TTC549 (cell line): ENCODE results near the gene RNF13.
"Not testable (repeated sequence)": the region's sequence is repeated elsewhere in the genome, so short reads cannot be mapped to it uniquely, and the experiment has no call there.

Source experiments
- FAIRE-seq: peaks from 2 replicates; lab custom pipeline; 2012; peaks lifted over from hg19 to GRCh38; lab: Jason Lieb, UNC

RNF13 gene

DNA sequence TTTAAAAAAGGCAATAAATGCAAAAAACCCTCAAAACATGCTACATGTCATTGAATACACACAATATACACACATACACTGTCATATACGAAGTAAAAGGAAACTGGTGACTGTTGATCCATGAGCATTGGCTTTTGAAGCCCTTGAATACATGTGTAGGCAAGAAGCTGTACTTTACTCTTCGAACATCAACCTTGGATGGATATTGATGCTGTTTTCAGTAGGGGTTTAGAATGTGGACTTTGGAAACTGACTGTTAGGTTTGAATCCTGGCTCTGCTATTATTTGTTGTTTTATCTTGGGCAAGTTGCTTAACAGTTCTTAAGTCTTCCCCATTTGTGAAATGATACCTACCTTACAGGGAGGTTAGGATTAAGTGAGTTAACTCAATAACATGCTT lies 30.5 kb downstream of the RNF13 start:
- no peak for FAIRE-seq

DNA sequence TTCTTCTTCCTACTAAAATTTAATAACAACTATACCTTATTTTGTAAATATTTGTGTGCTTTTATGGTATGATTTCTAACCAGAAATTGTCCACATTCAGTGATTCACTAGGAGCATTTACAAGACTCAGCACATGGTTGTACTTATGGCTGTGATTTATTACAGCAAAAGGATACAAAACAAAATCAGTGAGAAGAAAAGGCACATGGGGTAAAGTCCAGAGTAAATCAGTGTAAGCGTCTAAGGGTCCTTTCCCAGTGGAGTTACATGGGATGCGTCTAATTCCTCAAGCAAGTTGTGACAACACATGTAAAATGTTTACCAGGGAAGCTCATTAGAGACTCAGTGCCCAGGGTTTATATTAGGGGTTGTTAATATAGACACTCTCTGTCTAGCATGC lies 31.1 kb downstream of the RNF13 start:
- FAIRE-seq, result no peak

DNA sequence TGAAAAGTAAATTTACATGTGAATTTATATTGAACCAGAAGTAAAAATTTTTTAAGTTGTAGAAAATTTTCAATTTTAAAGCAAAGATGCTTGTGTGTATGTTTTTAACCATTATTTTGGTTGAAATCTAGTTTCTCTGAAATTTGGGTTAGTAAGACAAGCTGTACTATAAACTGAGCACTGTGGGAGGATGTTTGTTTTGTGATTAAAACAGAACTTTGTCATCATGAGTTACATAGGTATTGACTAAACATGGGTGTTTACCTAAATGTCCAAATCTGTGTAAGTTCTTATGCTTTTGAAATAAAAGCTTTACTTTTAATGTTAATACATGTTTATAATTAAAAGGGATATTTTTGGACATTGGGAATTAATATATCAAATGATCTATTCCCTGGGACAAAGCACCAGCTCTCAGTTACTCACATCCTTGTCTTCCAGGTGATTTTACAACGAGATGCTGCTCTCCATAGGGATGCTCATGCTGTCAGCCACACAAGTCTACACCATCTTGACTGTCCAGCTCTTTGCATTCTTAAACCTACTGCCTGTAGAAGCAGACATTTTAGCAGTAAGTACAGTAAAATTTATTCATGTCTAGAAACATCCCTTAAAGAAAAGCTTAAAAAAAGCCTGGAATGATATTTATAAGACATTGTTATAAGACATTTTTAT lies 32.7 kb downstream of the RNF13 start:
- no peak for FAIRE-seq

DNA sequence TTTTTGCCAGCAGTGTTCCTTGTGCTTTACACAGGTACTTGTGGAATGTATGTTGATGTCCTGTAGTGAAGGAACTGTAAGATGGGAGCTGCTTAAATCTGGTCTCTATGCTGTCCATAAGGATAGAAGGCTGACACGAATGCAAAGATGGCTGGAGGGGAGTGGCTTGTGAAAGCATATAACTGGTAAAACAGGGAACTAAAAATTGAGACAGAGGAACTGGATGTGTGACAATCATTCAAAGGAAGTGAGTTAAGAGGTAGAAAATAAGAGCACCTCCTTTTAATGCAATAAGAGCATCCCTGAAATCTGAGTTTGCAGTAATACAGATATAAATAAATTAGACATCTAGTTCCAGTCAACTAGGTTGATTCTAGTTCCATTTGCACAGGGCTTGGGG lies 35.2 kb downstream of the RNF13 start:
- FAIRE-seq, result no peak

DNA sequence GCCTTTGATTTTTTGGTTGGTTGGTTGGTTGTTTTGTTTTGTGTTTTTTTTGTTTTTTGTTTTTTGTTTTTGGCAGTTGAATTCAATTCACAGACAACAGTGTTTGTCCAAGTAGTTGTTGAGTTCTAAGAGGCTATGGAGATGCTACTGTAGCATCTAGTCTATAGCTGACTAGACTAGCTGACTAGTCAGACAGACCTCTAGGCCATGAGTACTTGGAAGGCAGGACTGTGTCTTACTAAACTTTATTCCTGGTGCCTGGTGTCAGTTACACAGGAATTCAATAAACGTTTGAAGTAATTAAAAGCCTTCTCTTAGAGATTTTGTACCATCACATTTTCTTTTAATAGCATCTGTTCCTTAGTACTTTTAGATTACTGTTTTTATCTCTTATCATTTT lies 35.7 kb downstream of the RNF13 start:
- no peak for FAIRE-seq

DNA sequence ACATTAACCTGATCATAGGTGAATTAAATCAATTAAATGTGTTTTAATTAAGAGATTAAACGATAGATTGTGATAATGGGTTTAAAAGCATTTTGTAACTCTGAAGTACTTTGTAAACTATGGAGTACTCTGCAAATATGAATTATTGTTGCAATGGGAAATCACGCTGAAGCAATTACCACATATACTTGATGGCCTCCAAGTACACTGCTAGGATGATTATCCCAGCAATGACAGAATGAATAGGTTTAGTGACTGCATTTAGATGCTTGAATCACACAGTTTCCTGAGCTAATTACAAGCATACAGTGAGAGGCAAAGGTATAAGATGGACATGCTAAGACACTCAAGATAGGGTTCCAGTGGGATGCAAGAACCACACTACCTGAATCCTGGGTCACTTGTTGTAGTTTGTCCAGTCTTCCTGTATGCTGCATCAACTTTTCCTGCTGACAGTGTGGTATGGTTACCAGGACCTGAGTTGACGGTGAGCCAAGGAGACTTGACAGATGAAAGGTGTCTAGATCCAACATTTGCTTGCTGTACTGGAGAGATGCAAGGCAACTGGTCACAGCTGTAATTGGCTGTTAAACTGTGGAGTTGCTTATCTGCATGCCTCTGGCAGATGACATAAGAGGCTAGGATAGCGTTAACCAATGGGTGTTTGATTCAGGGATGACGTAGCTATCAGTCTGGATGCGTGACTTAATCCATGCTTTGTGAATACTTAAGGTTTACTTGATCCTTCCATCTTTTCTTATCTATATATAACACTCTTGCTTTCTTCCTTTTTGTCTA lies 38.0 kb downstream of the RNF13 start:
- FAIRE-seq, result no peak

DNA sequence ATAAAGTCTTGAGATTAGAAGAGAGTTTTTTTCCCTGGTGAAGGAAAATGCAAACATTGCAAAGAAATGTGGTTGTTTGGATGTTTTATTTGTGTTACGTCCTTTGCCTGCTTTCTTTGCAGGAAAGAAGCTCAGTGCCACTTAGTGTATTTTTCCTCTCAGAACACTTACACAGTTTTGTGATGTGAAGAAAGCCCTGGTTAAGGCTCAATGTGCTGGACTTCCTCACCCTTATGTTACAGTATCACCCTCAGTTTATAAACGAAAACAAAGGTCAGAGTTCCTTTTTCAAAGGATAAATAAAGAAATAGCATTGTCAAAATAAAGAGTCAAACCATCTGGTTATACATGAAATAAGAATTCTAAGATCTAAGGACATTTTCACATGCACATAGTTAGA lies 45.9 kb downstream of the RNF13 start:
- FAIRE-seq, result no peak

DNA sequence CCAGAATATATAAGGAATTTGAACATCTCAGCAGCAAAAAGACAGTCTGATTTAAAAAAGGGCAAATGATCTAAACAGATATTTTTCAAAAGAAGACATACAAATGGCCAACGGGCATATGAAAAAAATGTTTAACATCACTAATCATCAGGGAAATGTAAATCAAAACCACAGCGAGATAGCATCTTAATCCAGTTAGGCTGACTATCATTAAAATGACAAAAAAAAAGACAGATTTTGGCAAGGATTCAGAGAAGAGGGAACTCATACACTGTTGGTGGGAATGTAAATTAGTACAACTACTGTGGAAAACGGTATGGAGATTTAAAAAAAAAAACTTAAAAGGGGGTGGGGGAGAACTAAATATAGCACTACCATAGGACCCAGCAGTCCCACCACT lies 47.9 kb downstream of the RNF13 start:
- FAIRE-seq, result no peak

DNA sequence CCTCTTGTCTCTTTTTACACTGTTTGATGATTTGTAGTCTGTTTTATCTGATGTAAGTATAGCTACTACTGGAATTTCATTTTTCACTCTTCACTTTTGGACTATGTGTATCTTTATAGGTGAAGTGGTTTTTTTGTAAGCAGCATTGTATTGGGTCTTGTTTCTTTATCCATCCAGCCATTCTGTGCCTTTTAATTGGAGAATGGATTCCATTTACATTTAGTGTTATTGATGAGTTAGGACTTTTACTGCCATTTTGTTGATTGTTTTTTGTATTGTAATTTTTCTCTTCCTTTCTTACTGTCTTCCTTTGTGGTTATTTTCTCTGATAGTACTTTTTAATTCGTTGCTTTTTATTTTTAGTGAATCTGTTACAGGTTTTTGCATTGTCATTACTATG lies 54.5 kb downstream of the RNF13 start:
- no peak for FAIRE-seq

DNA sequence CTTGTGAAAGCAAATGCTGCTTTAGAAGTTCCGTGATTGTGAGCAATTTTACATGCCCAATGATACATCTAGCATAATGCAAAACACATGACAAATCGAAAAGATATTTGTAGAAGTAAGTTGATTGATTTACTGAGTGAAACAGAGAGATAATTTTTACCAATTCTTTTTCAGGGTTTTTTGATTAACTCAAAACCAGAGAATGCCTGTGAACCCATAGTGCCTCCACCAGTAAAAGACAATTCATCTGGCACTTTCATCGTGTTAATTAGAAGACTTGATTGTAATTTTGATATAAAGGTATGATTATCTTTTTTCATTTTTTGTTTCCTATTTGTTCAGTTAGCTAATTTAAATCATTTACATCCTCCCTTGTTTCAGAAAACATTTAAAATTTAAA lies 58.8 kb downstream of the RNF13 start:
- no peak for FAIRE-seq

DNA sequence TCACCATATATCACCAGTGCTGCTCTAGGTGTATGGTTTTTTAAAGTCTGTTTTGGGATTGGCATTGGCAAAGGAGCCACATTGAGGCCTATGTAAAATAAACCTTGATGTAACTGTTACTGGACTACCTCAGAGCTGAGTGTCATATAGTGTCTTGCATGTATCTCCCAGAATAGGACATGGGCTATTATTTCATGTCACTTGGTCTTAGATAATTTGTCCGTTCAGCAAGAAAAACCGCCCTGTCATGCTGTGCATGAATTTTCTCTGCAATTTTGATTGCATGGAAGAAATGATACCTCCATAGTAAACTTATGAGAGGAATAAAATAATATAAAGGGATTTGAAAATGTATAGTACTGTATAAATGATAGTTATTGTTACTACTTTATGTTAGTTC lies 59.6 kb downstream of the RNF13 start:
- FAIRE-seq, result no peak

DNA sequence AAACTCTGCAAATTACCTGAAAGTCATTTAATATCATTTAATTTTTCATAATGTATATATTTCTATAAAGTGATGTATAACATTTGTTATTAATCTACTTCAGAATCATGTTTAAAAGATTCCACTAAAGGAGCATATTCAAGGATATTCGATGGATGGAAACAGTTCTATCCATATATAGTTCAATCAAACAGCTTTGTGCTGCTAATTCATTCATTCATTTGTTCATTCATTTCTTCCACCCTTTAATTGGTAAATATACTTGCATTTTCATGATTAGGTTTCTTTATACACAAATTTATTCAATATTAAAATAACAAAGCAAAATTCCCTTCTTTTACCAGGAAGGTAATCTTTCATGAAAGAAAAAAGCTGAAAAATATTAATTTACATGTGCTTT lies 64.7 kb downstream of the RNF13 start:
- FAIRE-seq, result no peak

DNA sequence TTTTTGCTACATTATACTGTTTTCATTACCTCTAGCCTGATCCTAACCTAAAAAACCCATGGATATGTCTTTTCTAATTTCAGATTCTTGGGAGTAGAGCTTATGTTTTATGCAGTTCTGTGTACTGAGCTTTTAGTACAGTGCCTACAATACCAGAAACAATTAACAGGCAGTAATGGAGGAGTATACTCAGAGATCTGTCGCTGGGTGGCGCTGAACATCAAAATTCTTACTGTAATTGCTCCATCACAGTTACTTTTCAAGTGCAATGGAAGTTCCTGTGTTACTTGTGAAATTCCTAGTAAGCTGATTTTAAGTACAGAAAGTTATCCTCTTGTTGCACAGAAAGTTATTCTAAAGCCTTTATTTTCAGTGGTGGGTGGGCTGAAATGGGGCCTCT lies 66.9 kb downstream of the RNF13 start:
- FAIRE-seq, result peak; percentile 93

DNA sequence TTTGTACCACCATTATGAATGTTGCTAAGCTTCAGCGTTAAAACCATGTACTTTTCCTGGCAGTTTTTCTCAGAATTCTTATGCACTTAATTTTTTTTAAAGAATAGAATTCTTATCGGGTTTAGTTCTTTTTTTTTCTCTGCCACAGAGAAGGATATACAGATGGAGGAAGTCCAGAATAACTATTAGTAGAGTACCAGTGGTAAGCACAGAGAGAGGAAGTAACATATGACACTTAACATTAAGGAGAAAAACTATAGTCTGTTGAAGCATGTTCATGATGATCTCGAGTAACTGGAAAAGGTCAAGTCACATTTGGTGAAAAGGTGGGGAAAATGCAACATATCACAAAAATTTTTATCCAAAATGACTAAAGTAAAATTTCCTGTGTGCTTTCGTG lies 68.9 kb downstream of the RNF13 start:
- no peak for FAIRE-seq

DNA sequence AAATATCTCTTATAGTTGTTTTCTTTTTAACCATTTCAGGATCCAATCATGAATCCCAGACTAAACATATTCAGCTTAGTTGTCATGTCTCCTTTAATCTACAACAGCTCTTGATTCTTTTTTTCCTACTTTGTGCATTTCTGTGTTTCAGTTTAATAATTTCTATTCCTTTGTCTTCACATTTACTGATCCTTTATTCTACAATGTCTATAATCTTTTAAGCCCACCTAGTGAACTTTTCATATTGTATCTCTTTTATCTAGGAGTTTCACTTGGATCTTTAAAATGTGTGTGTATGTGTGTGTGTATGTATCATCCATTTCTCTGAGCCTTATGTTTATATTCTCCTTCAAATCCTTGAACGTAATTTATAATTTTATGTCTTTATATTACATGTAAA lies 70.1 kb downstream of the RNF13 start:
- no peak for FAIRE-seq

DNA sequence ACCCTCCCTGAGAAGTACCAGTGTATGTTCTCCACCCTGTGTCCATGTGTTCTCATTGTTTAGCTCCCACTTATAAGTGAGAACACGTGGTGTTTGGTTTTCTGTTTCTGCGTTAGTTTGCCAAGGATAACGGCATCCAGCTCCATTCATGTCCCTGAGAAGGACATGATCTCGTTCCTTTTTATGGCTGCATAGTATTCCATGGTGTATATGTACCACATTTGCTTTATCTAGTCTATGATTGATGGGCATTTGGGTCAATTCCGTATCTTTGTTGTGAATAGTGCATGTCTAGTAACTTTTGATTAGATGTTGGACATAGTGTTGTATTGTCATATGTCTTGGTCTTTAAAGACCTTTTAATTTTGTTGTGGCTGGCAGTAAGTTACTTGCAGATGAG lies 70.8 kb downstream of the RNF13 start:
- FAIRE-seq, result not testable (repeated sequence)

DNA sequence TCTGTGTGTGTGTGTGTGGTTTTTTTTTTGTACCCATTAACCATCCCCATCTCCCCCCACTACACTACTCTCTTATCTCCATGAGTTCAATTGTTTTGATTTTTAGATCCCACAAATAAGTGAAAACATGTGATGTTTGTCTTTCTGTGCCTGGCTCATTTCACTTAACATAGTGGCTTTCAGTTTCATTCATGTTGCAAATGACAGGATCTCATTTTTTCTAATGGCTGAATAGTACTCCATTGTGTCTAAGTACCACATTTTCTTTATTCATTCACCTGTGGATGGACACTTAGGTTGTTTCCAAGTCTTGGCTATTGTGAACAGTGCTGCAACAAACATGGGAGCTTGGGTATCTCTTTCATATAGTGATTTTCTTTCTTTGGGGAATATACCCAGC lies 71.8 kb downstream of the RNF13 start:
- not testable (repeated sequence) for FAIRE-seq

DNA sequence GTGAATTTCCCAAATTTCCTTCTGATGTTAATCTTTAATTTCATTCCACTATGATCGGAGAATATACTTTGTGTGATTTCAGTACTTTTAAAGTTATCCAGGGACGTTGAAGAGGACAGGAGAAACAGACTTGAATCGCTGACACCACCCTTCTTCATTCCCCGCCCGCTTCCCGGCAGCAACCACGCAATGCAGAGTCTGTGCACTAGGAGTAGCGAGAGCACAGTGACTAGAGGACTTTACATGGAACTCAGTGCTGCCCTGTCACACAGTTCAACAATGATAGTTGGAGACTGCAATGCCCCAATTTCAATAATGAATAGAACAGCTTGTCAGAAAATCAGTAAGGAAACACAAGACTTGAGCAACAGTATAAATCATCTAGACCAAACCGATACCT lies 73.9 kb downstream of the RNF13 start:
- no peak for FAIRE-seq

DNA sequence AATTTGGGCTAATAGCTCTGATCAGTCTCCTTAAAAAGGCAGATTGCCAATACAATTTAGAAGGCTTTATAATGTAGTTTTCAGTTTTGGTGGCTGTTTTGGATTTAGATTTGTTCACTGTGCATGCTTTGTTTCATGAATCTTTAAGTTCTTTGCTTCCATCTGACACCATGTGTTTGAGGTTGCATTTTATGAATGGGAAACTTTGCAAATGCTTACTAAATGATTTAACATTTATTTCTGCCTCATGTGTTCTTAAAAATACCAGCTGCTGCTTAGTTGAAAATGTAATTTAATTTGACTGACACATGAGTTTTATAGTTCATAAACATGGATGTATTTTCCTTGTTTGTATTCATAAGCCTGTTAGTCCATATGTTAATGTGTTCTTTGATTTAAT lies 78.6 kb downstream of the RNF13 start:
- FAIRE-seq, result no peak

DNA sequence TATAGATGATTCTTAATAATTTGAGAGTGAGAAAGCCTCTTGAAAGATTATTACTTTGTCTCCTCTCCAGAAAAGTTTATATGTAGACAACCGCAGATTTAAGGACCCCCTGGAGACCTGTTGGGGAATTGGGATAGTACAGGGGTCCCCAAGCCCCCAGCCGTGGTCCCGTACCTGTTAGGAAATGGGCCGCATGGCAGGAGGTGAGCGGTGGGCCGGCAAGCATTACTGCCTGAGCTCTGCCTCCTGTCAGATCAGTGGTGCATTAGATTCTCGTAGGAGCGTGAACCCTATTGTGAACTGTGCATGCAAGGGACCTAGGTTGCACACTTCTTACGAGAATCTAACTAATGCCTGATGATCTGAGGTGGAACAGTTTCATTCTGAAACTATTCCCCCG lies 79.4 kb downstream of the RNF13 start:
- FAIRE-seq, result no peak

DNA sequence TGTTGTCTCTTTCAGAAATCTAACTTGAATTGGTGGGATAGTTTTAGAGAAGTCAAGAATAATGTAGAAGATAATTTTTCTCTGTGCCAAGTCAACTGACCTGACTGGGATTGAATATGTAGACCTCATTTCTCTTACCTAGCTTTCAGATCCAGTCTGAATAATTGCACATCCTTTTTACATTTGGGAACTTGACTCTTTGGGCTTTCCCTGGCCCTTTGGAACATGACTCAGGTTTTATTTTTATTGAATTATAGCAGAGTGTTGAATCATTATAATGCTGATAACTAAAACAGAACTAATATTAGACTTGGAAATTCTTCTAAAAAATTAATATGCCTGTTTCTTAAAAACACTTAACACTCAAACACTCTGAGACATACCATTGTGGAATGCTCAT lies 81.2 kb downstream of the RNF13 start:
- FAIRE-seq, result no peak

DNA sequence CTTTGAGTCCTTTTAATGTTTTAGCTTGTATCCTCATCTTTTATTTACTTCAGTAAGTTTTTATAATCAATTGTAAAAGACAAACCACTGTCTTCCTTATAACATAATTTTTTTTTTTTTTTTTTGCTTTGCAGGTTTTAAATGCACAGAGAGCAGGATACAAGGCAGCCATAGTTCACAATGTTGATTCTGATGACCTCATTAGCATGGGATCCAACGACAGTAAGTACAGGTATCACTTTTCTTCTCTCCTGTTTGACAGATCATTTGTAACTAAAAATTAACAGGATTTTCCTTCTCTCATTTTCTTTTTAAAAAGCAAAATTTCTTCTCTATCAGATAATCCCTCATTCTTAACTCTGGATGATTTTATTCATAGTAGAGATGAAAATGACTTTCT lies 82.3 kb downstream of the RNF13 start:
- FAIRE-seq, result no peak

DNA sequence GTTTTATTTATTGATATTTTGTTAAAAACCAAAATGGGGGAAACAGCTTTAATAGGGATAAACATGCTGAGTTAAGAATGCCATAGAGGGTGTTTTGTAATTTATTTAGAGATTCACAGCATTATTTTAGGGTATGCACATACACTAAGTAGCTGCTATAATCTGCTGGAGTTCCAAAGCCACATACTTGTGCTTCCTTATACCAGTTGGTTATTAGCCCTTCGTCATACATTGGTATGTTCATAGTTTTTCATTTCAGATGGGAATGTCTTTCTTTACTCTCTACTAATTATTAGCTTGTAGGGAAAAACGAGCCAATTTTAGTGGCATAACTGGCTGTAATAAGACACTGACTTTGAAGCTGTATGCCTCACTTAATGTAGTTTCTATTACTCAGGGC lies 82.8 kb downstream of the RNF13 start:
- no peak for FAIRE-seq

DNA sequence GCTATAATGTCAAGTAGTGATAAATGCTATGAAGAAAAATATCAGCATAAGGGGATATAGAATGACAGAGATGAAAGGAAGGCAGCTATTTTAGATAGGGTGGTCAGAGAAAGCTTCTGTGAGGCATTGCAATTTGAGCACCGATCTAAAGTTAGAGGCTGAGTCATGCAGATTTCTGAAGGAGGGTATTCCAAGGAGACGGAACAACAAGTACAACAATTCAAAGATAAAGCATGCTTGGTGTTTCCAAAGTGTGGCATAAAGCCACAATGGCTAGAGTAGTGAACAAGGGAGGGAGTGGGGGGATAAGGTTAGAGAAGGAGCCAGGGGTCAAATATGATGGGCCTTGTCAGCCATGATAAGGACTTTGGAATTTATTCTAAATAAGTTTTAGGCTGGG lies 85.8 kb downstream of the RNF13 start:
- no peak for FAIRE-seq
